ENCODE data around the gene GLG1.
"Not testable (repeated sequence)": the region's sequence is repeated elsewhere in the genome, so short reads cannot be mapped to it uniquely, and the experiment has no call there.

GLG1 gene

DNA sequence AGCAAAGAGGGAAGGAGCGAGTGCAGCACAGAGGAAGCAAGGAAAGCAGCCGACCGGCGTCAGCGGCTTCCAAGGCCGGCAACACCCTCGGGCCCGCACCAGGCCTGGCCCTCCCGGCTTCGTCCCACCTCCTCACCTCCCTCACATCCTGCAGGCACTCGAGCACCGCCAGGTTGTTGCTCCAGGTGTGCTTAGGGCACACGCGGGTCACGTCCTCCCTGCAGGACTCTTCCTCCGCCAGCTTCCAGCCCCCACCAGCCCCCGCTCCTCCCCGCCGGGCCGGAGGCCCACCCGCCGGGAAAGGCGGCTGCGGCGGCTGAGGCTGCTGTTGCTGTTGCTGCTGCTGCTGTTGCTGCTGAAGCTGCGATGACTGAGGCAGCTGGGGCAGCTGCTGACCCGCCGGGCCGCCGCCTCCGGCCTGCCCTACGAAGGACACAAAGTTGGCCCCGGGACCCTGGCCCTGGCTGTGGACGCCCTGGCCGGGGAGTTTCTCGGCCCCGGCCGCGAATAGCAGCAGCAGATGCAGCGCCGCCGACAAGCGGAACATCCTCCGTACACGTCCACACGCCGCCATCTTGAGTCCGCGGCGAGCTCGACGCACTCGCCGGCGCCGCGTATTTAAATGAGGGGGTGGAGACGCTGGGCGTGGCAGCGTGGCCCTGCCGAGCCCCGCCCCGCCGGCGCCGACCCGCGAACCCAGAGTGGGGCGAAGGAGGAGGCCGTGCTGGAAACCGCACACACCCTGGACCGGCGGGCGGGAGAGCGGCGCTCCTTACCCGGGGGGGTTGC, at the start of gene GLG1:
GLG1 (minus strand) TSS at position 594 of the 789 bp plus-strand sequence; CDS start at position 574, 20 bp downstream.
- peak; percentile 97 for DNase-seq

DNA sequence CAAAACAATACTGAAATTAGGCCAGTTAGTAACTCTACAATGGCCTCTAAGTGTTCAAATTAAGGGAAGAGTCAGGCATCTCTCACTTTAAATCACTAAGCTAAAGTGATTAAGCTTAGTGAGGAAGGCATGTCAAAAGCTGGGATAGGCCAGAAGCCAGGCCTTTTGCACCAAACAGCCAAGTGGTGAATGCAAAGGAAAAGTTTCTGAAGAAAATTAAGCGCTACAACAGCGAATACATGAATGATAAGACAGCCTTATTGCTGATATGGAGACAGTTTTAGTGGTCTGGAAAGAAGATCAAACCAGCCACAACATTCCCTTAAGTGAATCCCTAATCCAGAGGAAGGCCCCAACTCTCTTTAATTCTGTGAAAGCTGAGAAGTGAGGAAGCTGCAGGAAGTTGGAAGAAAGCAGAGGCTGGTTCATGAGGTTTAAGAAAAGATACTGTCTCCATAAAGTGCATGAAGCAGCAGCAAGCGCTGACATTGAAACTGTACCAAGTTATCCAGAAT, 47.7 kb upstream of the GLG1 start:
- no peak for DNase-seq

DNA sequence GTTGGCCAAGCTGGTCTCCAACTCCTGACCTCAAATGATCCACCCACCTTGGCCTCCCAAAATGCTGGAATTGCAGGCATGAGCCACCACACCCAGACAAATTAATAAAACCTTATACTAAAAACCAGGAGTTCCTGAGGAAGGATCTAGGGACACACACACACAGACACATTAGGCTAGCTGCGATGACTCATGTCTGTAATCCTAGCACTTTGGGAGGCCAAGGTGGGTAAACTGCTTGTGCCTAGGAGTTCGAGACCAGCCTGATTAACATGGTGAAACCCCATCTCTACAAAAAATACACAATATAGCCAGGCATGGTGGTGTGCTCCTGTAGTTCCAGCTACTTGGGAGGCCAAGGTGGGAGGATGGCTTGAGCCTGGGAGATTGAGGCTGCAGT, 46.0 kb upstream of the GLG1 start:
- not testable (repeated sequence) for DNase-seq

DNA sequence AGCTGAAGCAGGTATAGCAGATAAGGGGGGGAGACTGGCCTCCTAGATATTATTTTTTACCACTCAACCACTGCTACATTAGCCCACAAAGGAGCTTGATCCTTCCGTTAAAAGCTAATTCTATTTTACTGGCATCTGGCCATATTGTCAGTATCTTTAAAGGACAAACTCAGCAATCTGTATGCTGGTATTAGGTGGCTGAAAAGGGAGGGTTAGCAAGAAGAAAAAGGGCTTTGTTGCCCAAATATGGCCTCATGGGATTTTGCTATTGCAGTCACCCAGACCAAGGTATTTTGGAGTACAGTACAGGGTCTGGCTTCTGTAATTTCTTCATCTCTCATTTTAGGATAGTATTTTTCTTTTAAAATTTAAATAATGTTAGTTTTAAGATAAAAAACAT, 45.3 kb upstream of the GLG1 start:
- no peak for DNase-seq

DNA sequence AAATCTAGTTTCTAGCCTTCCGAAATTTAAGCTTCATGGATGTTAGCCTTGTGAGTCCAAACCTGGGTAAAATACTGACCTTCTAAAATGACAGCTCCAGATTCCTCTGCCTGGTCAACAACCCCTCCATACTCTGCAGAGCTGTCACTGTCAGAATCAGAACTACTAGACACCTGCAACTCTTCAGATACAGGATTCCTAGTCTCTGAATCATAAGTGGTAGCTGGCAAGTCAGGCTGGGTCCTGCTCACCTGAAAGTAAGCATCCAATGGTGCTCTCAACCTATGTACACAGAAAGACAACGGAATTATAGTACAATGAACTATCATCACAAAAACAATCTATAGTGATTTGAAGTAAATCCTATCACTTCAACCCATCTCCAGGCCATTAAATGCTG, 44.9 kb upstream of the GLG1 start:
- DNase-seq: no peak

DNA sequence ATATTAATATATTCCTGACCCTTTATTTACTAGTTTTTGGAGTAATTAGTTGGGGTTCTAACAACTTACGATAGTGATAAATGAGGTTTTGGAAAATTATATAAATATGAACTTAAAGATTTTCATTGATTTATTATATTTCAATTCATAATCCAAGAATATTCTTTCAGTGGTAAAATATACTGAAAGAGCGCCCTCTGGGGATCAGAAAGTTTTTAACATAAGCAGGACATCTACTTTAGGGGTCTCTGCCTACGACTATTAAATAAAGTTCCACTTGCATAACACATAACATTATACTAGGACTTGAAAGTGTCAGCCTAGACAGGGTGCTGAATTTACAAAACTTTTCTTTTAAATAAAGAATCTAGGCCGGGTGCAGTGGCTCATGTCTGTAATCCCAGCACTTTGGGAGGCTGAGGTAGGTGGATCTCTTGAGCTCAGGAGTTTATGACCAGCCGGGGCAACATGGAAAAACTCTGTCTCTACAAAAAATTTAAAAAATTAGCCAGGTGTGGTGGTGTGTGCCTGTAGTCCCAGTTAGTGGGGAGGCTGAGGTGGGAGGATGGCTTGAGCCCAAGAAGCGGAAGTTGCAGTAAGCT, 44.2 kb upstream of the GLG1 start:
- DNase-seq: peak; percentile 15

DNA sequence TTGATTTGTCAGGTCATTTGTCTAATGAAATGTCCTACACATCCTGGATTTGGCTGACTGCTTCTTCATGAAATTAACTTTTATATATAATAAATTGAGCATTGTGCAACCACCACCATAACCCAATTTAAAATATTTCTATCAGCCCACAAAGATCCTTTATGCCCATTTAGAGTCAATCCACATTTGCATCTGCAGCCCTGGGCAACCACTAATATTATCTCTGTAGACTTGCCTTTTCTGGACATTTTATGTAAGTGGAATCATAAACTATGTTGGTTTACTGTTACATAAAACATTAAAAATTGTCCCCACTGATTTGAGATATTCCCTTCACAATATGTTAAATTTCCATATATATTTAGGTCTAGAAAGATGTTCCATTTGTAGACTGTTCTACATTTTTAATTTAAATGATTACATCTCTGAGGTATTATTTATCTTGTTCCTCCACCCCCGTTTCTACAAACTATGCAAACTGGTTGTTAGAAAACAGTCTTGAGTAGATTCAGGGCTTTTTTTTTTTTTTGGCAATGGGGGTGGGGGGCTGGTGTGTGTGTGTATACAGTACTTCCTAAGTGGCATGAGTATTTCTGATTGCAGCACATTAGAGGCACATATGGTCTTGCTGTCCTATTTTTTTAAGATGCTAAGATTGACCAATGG, 43.1 kb upstream of the GLG1 start:
- DNase-seq: no peak

DNA sequence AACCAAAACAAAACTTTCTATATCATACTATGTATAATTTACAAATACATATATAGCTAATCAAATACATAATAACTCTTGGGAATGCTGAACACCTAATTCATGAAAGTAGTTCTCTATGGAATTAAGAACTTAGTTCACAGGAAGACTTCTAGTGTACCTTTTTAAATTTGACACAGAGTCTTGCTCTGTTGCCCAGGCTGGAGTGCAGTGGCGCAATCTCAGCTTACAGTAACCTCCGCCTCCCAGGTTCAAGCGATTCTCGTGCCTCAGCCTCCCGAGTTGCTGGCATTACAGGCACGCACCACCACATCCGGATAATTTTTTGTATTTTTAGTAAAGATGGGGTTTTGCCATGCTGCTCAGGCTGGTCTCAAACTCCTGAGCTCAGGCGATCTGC, 35.1 kb upstream of the GLG1 start:
- DNase-seq: no peak

DNA sequence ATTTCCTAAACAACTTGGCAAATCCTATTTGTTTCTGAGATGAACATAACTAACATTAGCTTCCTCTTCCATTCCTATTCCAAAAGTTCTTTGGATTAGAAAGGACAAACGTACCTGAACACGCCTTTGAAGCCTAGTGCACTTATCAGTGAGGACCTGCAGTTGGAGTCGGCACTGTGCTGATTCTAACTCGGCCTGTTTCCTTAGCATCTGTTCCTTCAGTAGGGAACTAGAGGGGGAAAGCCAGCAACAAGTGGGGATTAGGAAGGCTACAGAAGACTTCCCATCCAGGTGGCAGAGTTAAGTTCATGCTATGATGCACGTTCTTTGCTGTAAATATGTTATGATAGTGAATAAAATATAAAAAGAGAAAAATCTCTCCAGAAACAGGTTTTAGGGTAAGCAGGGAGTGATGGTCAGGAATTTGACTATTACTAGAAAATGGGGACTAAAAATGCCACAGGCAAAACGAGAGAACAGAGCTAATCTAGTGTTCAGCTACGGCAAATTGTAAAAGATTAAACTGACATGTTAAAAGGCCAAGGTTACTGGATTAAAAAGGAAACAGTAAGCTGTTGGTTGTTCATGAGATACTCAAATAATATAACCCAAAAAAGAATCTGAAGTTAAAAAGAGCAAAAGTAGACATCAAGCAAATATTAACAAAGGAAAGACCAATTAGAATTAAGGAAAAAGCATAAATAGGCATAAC, 31.0 kb upstream of the GLG1 start:
- no peak for DNase-seq

DNA sequence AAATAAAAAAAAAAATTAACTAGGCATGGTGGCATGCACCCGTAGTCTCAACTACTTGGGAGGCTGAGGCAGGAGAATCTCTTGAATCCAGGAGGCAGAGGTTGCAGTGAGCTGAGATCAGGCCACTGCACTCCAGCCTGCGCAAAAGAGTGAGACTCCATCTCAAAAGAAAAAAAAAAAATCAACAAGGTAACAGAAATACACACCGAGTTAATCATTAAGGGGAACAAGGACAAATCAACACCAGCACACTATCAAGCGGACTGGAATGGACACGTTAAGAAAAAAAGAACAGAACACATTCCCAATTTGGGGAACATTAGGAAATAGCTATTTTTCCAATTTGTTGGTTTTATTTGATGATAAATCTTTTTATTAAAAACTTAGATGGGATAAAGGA, 28.4 kb upstream of the GLG1 start:
- no peak for DNase-seq

DNA sequence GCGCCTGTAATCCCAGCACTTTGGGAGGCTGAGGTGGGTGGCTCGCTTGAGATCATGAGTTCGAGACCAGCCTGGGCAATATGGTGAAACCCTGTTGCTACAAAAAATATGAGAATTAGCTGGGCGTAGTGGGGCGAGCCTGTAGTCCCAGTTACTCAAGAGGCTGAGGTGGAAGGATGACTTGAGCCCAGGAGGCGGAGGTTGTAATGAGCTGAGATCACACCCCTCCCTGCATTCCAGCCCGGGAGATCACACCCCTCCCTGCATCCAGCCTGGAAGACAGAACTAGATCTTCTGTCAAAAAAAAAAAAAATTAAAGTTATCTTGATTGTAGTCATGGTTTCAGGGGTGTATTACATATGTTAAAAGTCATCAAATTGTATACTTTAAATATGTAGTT, 26.8 kb upstream of the GLG1 start:
- no peak for DNase-seq

DNA sequence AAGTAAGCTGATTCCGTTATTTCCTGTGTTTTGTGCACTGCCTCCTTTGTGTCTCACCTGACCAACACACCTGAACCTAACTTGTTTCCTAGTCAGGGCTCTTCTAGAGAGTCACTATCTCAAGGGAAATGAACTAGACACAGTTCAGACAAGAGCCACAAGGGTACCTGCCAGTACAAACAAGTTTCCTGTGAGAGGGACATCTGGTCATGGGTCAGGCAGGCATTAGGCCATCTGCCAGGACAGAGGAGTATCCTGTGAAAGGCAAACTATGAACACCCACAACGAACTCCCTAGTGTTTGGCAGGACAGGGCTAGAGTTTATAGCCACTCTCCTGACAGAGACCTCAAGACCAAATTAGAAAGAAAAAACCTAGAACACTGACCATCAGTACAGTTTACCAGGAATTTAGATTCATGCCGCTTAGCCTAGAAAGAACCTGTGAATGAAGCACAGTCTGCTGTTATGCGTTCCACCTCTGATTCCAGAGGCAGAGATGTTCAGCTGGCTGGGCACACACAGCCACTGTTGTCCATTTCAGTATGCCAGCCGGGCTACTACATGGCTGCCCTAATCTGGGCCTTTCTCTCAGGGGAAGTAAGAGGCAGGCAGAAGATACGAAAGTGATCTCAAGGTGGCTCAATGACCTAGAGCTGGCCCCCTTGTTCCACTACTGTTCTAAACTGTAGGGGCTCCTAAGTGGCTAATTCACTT, 20.7 kb upstream of the GLG1 start:
- DNase-seq: no peak

DNA sequence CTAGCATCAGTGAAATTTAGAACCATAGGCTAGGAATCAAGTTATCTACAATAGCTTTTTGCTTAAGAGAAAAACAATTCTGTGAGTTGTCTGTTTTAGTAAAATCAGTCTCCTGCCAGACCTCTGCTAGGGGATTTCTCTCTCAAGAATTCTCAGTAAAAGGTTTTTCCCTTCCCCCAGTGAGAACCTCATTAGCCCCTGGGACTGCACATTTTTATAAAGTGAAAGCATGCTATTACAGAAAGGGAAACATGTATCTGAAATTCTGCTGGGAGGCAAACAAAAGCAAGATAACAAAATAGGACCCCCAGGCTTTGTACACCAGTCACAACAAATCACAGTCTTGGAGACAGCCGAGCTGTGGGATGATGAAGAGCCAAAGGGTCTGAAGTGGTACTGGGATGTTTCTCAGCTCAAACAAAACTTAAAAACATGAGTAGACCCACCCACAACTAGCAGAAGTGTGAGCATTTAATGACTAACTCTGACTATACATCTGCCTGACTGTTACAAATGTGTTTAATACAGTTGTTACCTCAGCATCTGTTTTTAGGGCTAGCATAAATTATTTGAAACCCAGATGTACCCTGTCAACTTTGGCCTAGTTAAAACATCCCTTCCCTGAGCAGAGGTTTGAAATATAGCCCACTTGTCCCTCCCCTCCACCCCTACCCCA, 20.0 kb upstream of the GLG1 start:
- no peak for DNase-seq

DNA sequence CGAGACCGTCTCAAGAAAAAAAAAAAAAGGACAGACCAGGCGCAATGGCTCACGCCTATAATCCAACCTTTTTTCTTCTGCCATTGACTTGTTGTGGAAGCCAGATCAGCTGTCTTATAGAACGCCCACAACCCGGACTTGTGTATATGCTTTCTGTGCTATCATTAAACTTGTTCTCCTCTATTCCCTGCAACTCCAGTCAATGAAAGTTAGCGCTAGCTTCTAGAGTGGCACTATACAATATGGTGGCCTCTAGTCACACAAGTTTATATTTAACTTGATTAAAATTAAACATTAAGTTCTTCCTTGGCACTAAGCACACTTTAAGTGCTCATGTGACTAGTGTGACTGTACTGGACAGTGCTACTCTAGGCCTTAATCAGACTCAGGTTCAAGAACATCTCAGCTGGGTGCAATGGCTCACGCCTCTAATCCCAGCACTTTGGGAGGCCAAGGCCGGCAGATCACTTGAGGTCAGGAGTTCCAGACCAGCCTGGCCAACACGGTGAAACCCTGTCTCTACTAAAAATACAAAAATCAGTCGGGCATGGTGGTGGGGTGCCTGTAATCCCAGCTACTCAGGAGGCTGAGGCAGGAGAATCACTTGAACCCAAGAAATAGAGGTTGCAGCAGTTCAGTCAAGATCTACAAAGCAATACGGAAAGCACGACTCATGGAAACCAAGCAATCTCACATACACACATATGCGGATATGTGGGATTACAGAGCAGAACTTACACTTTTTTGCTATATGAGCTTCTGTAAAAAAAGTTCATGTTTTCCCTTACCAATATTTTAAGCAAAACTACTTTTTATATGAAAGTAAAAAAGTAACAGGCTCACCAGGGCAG, 18.8 kb upstream of the GLG1 start:
- DNase-seq: no peak

DNA sequence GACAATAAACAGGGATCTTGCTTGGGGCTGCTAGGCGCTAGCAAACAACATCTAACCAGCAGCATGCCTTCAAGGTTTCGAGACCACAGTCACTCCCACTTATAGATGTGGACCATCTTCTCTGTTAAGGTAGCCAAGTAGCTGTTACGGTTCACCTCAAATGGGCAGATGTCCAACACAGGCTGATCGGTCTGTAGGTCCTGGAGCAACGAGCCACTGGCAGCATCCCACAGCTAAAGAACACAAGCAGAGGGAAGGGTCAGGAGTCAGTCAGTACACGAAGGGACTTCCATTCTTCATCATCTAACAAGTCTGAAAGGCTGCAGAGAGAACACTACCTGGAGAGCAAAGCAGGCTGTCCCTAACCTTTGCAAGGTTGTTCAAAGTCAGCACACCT, 16.9 kb upstream of the GLG1 start:
- DNase-seq: no peak

DNA sequence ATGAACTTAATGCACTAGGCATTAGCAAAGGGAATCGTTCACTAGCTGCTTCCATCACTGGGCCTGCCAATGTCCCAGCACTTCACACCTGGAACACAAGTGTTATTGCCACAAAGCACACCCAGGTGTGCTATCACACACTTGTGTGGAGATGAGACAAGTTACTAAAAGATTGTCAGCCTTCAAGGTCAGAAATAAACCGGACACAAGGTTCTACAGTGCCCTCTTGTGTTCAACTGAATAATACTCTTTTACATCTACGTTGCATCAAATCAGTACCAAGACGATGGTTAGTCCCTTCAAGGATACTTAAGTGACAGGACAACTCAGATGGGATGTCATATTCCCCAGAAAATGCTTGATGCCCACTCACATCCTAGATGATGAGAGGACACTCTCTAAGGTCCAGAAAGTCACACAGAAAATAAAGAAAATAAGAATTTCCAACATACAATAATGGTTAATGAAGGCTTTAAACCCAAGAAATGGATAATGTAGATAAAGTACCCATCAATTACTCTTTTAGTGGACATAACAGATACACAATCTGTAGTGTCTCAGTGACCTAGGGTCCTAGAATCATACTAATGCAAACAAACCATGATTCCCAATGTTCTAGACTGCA, 16.4 kb upstream of the GLG1 start:
- peak; percentile 52 for DNase-seq

DNA sequence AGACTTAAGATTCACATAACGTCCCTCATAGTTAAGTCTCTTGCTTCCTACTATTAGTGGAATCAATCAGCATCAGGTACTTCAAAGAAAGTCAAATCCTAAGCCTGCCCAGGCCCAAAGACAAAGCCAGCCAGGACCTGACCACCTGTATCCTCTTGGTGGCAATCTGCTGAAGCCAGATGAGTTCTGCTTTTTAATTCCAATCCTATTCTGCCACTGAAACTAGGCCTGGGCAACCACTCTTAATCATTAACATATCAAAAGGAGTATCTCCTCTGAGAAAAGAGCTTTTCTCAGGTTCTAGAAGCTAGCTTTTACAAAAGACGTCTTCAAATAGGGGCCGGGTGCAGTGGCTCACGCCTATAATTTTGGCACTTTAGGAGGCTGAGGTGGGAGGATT, 15.1 kb upstream of the GLG1 start:
- no peak for DNase-seq

DNA sequence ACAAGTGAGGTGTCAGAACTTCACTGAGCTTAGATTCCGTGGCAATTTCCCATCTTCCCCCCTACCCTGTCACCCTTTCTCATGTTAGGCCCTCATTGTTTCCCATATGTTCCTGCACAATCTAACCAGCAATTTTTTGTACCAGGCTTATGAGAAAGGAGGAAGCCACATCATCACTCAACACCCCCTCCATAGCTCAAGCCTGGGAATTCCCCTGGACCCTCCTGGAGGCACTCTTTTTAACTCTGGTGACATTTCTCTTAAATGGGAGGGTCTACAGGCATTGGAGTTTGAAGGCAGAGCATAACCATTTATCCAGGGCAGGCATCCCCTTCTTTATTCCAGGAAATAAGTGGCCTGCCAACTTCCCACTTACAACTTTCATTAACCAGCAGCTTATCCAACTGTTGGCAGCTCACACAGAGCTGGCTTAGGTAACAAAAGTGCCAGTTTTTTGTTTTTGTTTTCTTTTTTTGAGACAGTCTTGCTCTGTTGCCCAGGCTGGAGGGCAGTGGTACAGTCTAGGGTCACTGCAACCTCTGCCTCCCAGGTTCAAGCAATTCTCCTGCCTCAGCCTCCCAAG, 10.4 kb upstream of the GLG1 start:
- no peak for DNase-seq

DNA sequence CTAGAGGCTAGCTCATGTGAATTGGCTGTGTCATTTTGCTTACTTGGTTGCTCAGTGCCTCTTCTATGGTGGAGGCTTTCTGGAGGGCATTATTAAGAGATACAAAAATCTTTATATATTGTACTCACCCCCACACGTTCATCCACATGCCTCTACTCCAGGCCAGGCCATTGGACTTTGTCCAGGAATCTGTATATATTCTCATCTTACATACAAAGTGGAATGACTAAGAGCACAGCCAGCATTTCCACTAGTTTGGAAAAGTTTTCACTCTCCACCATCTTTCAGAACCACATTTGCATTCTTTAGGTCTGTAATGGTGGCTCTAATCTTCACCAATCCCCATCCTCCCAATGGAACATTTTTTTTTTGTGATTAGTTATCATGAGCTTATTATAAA, 4.8 kb upstream of the GLG1 start:
- no peak for DNase-seq

DNA sequence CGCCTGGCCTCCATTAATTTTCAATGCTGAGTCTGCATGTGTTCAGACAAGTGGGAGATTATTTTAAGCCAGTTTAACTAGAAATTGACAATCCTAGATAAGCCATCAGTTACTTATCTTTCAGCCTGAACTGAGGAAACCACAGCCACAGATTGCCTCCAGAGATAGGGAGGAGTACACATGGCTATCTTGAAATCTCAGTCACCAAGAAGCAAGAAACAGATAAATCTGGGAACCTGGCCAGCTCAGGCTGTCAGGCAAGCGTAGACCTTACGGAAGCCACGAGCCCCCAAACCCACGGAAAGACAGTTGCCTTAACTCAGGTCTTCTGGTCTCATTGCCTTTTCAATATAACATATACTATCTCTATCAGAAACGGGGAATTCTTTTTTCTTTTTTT, 2.0 kb upstream of the GLG1 start:
- DNase-seq: no peak
